B cell (primary cell): Measurements from ENCODE around the gene TMEM253.

Experiments used
- CTCF ChIP-seq: fragments of 200-600 bp; IDR thresholded peaks from one replicate; pipeline ENCODE4 v1.8.0; 2022; ENCODE audit warnings: antibody characterized with exemption, mild to moderate bottlenecking
- EZH2 ChIP-seq: IDR thresholded peaks from 2 replicates; pipeline ENCODE4 v1.6.1; 2012; ENCODE audit warnings: borderline replicate concordance, low read depth, mild to moderate bottlenecking, moderate library complexity, low read length; ENCODE audit not compliant: insufficient read depth, poor library complexity, severe bottlenecking

DNA sequence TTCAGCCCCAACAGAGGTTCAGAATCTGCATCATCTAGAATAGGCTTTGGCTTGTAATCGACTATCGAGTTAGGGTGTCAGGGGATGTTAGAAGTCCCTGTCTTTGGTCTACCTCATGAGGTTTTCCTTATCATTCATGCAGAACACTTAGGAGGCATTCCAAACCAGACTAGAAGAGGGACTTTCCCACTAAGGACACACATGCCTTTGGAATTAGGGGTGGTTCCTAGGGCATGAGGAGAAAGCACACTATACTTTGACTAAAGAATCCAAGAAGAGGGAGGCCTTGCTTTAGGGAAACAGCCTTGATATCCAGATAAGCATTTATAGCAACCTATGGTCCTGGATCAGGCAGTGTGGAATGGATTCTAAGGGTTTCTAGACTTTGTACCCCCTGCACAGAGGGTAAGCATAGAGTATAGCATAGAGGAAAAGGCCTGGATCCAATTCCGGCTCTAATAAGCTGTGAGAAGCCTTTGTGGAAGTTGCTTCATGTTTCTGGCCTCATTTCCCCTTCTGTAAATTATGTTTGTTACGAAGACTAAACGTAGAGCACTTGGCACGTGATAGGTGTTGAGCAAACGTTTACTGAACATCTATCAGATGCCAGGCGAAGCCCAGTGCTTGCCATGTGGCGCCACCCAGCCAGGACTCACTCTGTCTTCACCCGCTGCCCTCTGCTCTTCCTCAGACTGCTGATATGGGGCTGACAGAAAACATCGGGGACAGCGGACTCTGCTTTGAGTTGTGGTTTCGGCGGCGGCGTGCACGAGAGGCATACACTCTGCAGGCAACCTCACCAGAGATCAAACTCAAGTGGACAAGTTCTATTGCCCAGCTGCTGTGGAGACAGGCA lies 15.6 kb upstream of the TMEM253 start:
- TF ChIP-seq CTCF = no peak
- TF ChIP-seq EZH2 = no peak
